ENCODE measurements around the gene DUSP6. TPM values are rescaled to one million over a fixed set of nuclear protein-coding genes. Genes with fewer than 3 reads are reported as not detected.

The DUSP6 gene
- total and polyA plus RNA-seq, 2 of the 13 experiments (the other 11 are each of a cell fraction or from before 2014, with no cell fraction given), result 40.9 to 161 TPM

DNA sequence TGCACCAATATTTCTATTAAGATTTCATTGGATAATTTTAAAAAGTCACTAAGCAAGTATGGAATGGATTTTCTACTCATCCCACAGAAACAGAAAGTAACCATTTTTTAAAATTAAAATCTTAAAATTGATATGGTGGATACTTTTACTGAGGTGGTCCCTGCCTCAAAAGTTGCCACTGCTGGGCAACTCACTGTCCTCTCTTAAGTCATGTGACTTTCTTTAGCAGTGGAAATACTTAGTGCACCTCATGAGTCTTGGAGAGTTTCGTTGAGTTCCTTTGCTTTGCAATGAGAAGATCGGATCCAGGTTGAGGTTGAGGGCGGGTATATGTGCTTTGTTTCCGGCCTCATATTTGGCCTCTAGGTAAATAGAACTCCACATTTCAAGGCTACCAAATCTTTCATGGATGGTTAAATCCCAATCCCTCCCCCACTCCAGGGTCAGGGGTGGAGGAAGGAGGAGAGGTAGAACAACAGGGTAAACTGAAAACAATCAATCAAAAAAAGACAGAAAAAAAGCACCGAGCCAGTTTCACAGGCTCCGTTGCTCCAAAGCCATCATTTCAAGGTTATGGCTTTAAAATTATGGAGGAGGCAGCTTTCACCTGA lies 39.5 kb upstream of the DUSP6 start (continued):
- no peak for TF ChIP-seq ZNF747 (CRISPR knock-in tag; IDR thresholded peaks at IDR 0.05; ENCODE audit: borderline replicate concordance)
- peak; percentile 78 for TF ChIP-seq TCF7 (IDR thresholded peaks at IDR 0.05; ENCODE audit: low read depth)
- no peak for TF ChIP-seq ZNF160 (CRISPR knock-in tag; IDR thresholded peaks at IDR 0.05)
- peak; percentile 51 for TF ChIP-seq BCL6 (CRISPR knock-in tag; IDR thresholded peaks at IDR 0.05)
- no peak for TF ChIP-seq REL (CRISPR knock-in tag; conservative IDR thresholded peaks at IDR 0.05)
- TF ChIP-seq ZSCAN21 (CRISPR knock-in tag; IDR thresholded peaks at IDR 0.05; ENCODE audit: borderline replicate concordance), result no peak
- no peak for TF ChIP-seq ZNF709 (CRISPR knock-in tag; IDR thresholded peaks at IDR 0.05)
- TF ChIP-seq ZNF788 (CRISPR knock-in tag; IDR thresholded peaks at IDR 0.05; ENCODE audit: borderline replicate concordance), result no peak
- no peak for TF ChIP-seq SIN3A (IDR thresholded peaks at IDR 0.05; ENCODE audit: borderline replicate concordance, low read depth, low read length)
- TF ChIP-seq, protein P1, sequence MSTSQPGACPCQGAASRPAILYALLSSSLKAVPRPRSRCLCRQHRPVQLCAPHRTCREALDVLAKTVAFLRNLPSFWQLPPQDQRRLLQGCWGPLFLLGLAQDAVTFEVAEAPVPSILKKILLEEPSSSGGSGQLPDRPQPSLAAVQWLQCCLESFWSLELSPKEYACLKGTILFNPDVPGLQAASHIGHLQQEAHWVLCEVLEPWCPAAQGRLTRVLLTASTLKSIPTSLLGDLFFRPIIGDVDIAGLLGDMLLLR (CRISPR knock-in tag; IDR thresholded peaks at IDR 0.05), result no peak
- TF ChIP-seq, protein P2, sequence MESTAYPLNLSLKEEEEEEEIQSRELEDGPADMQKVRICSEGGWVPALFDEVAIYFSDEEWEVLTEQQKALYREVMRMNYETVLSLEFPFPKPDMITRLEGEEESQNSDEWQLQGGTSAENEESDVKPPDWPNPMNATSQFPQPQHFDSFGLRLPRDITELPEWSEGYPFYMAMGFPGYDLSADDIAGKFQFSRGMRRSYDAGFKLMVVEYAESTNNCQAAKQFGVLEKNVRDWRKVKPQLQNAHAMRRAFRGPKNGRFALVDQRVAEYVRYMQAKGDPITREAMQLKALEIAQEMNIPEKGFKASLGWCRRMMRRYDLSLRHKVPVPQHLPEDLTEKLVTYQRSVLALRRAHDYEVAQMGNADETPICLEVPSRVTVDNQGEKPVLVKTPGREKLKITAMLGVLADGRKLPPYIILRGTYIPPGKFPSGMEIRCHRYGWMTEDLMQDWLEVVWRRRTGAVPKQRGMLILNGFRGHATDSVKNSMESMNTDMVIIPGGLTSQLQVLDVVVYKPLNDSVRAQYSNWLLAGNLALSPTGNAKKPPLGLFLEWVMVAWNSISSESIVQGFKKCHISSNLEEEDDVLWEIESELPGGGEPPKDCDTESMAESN (CRISPR knock-in tag; conservative IDR thresholded peaks at IDR 0.05), result no peak
- no peak for TF ChIP-seq POLR2G (IDR thresholded peaks at IDR 0.05; ENCODE audit: low read depth, low read length)
- TF ChIP-seq NCOA2 (CRISPR knock-in tag; IDR thresholded peaks at IDR 0.05), result peak; percentile 91
- TF ChIP-seq ZNF761 (CRISPR knock-in tag; conservative IDR thresholded peaks at IDR 0.05), result 0 out of 2 replicates have a peak, but pooled peaks have one; percentile 25
- no peak for TF ChIP-seq AKAP8 (CRISPR knock-in tag; IDR thresholded peaks at IDR 0.05)
- no peak for TF ChIP-seq MTF1 (CRISPR knock-in tag; IDR thresholded peaks at IDR 0.05)
- no peak for TF ChIP-seq CAMTA2 (CRISPR knock-in tag; IDR thresholded peaks at IDR 0.05; ENCODE audit: borderline replicate concordance)
- no peak for TF ChIP-seq ZNF567 (CRISPR knock-in tag; IDR thresholded peaks at IDR 0.05; ENCODE audit: borderline replicate concordance)
- no peak for TF ChIP-seq SYNCRIP (IDR thresholded peaks at IDR 0.05; ENCODE audit: insufficient read depth, low read depth, low read length)
- TF ChIP-seq, protein P3, sequence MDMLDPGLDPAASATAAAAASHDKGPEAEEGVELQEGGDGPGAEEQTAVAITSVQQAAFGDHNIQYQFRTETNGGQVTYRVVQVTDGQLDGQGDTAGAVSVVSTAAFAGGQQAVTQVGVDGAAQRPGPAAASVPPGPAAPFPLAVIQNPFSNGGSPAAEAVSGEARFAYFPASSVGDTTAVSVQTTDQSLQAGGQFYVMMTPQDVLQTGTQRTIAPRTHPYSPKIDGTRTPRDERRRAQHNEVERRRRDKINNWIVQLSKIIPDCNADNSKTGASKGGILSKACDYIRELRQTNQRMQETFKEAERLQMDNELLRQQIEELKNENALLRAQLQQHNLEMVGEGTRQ (IDR thresholded peaks at IDR 0.05; ENCODE audit: low read depth, low read length), result no peak
- TF ChIP-seq, protein P3 (CRISPR knock-in tag; IDR thresholded peaks at IDR 0.05; ENCODE audit: borderline replicate concordance), result no peak
- no peak for TF ChIP-seq ZNF724P (CRISPR knock-in tag; IDR thresholded peaks at IDR 0.05; ENCODE audit: borderline replicate concordance)
- TF ChIP-seq MED8 (CRISPR knock-in tag; IDR thresholded peaks at IDR 0.05; ENCODE audit: insufficient replicate concordance), result peak; percentile 28
- TF ChIP-seq ZNF562 (CRISPR knock-in tag; IDR thresholded peaks at IDR 0.05; ENCODE audit: borderline replicate concordance), result no peak
- TF ChIP-seq, protein P4, sequence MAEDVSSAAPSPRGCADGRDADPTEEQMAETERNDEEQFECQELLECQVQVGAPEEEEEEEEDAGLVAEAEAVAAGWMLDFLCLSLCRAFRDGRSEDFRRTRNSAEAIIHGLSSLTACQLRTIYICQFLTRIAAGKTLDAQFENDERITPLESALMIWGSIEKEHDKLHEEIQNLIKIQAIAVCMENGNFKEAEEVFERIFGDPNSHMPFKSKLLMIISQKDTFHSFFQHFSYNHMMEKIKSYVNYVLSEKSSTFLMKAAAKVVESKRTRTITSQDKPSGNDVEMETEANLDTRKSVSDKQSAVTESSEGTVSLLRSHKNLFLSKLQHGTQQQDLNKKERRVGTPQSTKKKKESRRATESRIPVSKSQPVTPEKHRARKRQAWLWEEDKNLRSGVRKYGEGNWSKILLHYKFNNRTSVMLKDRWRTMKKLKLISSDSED (CRISPR knock-in tag; IDR thresholded peaks at IDR 0.05), result no peak
- TF ChIP-seq SMYD3 (CRISPR knock-in tag; IDR thresholded peaks at IDR 0.05), result peak; percentile 57; the same call in 1 of the 2 replicates
